Stimulated activated CD8-positive, alpha-beta memory T cell treated with anti-CD3 and anti-CD28 coated beads, Interleukin-7, amount 100 ng/mL, for 24 hours (primary cell): ENCODE measurements around the gene OTOGL.
"Not testable (repeated sequence)": the region's sequence is repeated elsewhere in the genome, so short reads cannot be mapped to it uniquely, and the experiment has no call there.

ENCODE experiments used
- DNase-seq: peaks from one replicate; pipeline ENCODE4 v3.0.0-alpha.2; 2020; ENCODE audit warnings: low read depth

The OTOGL gene

DNA sequence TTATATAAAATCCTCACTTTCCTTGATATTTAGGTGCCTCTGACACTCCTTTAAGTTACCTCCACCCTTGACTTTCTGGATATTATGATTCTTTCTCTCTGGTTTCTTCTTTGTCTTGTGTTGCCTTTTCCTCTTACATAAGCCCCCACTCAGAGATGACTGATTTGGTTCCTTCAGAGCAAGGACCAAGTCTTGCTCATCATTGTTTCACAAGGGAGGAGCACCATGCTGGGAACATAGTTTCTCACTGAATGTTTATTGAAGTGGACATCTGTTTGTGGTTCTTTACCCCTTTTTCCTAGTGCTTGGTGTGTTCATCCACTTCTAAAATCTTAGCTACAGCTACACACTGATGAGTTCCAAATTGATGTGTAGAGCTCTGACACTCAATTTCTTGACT lies 183.4 kb downstream of the OTOGL start:
- DNase-seq: no peak

GRCh38 chr12:80291108-80291754 lies 191.9 kb downstream of the OTOGL start:
- DNase-seq: no peak

DNA sequence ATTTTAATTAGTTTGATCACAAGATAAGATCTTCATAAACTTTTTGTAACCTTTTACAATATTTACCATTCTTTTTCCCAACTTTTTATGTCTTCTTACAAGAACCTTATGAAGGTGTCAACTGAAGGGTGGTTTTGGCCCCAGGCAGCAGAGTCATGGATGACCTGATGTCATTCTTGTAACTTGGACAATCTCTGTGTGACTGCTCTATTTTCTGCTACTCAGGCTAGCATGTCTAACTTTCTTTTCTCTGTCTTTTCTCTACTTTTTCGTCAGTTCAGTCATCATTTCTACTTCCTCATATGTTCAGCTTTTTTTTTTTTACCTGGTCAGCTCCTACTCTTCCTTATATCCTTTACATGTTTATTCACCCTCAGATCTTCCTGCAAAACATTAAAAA lies 194.0 kb downstream of the OTOGL start:
- DNase-seq: no peak

- no peak for DNase-seq
Measured at GRCh38 chr12:80293759-80294158, 194.4 kb downstream of the OTOGL start.

DNA sequence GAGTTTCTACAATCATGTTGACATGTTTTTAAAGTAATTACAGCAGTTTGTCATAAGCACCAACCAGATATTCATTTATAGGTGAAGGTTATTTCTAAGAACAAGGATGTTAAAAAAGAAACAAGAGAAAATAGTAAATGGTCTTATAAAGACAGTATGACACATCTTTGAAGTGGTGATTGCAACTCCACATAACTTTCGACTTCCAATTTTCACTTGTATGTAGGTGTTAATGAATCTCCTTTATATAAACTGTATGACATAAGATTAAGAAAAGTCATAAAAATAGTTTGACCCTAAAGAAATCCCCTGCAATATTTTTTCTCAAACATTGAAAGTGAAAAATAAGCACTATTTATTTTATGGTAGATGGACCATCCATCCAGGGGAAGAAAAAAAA lies 199.9 kb downstream of the OTOGL start:
- DNase-seq: no peak

DNA sequence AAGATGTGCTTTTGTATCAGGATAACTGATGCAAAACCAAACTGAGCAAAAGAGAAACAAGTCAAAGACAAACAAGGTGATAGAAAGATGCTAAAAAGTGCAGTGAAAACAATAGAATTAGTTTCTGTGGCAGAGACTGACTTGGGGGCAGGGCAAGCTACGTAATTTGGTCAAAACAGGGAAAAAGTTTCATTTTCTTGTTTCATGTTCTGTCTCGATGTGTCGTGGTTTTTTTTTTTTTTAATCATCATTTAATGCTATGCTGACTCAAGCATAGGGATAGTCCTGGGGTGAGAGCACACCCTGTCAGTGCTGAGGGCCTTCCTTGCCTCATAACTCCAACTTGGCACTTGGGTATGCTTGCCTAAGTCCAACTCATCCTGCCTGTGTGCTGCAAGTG lies 200.6 kb downstream of the OTOGL start:
- no peak for DNase-seq

DNA sequence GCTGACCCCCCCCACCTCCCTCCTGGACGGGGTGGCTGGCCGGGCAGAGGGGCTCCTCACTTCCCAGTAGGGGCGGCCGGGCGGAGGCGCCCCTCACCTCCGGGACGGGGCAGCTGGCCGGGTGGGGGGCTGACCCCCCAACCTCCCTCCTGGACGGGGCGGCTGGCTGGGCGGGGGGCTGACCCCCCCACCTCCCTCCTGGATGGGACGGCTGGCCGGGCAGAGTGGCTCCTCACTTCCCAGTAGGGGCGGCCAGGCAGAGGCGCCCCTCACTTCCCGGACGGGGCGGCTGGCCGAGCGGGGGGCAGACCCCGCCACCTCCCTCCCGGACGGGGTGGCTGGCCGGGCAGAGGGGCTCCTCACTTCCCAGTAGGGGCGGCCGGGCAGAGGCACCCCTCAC lies 208.1 kb downstream of the OTOGL start:
- DNase-seq: not testable (repeated sequence)

DNA sequence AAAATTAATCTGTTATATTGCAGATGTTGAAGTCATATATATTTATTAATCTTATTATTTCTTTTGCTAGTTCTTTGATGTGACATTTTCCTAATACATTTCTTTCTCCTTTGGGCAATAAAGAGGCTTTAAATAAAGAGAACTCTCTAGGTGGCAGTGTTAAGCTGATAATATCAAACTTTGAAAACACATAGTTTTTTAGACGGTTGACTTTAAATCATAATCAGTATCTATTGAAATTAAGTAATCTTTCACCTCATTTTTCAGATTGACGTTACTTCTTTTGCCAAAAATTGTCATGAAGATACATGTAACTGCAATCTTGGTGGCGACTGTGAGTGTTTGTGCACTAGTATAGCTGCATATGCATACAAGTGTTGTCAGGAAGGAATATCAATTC lies 213.9 kb downstream of the OTOGL start:
- DNase-seq: no peak

DNA sequence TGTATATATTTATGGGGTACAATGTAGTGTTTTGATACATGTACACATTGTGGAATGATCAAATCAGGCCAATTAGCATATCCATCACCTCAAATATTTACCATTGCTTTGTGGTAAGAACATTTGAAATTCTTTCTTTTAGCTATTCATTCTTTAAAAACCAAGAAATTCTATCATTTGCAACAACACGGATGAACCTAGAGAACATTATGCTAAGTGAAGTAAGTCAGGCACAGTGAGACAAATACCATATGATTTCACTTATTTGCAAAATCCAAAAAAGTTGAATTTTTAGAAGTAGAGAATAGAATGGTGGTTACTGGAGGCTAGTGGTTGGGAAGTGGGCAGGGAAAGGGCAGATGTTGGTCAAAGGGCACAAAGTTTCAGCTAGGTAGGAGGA lies 215.4 kb downstream of the OTOGL start:
- no peak for DNase-seq

- DNase-seq: no peak
Measured at GRCh38 chr12:80316222-80316621, 216.9 kb downstream of the OTOGL start.

DNA sequence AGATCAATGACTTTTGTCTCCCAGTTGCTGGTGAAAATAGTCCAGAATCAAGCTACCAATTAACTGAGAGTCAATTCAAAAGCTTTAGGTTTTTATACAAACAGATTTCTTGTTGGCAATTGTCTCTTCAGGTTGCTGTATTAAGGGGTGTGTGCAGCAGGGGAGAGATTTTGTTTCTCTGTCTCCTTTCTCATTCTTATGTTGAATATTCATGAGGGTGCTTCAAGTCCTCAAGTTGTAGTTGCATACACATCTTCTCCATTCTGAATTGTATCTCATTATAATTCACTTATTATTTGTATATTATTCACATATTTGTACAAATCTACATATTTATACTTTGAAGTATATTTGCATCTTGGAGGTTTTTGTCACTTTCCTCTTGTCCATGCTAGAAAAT lies 218.0 kb downstream of the OTOGL start:
- no peak for DNase-seq

DNA sequence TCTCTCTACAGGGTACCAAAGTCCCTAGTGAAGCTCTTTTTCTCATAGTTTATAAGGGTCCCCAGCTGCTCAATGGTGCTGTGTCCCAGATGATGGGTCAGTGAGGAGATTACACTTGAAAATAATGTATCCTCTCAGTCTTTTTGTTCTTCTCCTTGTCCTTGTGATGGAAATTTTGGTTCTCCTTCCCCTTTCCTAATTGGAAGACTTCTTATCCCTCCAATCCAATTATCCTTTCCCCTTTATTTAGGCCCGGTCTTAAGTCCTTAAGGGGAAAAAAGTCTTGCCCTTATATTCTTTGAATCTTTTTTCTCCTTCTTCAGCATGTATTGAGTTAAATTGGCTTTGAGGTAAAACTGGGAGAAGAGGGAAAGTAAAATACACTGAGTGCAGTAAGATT lies 218.6 kb downstream of the OTOGL start:
- DNase-seq: no peak

DNA sequence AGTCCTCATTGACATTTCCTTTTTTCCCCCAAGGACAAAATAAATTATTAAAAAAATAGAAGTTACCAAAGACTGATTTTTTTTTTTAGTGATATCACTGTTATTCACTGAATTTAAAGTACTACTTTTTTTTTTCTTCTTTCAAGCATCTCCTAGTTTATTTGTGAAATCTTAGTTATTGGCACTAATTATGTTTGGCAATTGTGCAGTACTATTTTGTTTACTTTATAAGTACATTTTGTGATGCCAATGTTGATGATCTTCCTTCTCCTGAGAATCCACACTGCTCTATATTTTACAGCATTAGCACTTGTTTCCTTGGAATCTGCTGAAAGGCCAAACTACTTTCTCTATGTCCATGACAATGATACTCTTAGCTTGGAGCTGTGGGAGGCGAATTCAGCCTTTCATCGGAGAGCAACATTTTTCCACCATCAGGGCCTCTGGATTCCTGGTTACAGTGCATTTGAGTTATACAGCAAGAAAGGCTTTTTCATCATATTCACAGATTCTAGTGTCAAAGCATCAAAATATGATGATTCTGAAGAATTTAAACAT lies 220.9 kb downstream of the OTOGL start:
- DNase-seq: no peak

GRCh38 chr12:80321653-80322052 lies 222.3 kb downstream of the OTOGL start:
- DNase-seq: no peak

DNA sequence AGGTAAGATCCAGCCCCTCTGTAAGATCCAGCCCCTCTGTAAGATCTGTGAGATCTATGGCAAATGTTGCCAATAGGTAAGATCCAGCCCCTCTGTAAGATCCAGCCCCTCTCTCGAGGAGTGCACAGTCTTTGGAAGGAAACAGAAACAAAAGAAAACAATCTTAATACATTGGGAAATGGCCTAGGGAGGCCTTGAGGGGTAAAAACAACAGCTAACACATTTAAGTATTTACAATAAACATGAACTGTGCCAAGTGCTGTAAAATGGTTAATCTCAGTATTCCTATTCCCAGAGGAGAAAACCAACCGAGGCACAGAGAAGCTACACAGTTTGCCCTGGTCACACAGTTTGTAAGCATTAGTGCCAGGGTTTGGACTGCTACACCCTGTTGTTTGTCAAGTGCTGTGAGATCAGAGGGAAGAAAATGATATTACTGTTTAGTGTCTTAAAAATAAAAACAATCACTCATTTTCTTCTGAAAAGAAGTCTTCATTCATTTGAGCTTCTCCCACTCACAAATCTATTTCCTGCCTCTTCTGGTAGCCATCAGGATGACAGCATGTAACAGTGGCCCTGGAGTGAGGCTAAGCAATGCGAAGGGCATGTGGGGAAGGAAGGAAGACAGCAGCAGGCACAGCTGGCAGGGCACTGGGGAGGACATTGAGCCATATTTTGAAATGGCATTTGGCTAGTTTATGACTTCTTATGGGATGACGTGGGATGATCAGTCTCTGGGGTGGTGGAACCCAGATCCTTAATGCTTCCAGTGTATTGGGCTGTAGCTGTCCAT lies 226.0 kb downstream of the OTOGL start:
- no peak for DNase-seq

GRCh38 chr12:80332827-80333226 lies 233.5 kb downstream of the OTOGL start:
- no peak for DNase-seq

- DNase-seq: no peak
Measured at GRCh38 chr12:80352474-80352873, 253.1 kb downstream of the OTOGL start.

DNA sequence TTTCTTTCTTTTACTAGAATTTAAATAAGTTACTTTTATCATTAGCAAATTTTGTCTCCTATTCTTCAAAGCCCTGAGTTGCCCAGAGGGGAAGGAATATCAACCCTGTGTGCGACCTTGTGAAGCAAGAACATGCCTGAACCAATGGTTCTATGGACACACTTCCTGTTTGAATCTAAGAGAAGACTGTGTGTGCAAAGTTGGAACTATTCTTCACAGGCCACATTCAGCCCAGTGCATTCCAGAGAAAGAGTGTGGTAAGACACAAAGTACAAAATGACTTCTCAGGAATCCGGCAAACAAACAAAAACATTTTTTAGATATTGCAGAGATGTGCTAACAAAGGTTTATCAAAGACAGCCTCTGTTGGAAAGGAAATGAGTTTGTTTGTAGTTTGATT lies 253.9 kb downstream of the OTOGL start:
- DNase-seq: no peak

DNA sequence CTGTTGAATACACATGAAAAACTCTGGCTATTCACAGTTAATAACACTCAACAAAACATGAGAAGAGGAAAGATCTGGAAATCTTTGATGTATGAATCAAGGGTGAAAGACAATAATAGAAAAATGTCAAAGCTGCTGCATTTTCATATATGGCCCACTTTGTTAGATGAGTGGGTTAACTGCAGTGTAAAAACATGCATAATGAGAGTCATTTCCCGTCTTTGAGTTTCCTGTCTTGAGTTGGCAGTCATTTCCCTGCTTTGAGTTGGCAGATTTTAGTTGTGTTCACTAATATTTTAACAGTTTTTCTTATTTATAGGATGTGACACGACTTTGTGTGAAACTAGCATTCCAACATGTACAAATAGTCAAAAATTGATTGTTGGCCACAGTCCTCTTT lies 256.8 kb downstream of the OTOGL start:
- DNase-seq: no peak

GRCh38 chr12:80359703-80360102 lies 260.4 kb downstream of the OTOGL start:
- no peak for DNase-seq

- no peak for DNase-seq
Measured at GRCh38 chr12:80364056-80364455, 264.7 kb downstream of the OTOGL start.

- no peak for DNase-seq
Measured at GRCh38 chr12:80373666-80374065, 274.3 kb downstream of the OTOGL start.

GRCh38 chr12:80374615-80375014 lies 275.3 kb downstream of the OTOGL start:
- DNase-seq: no peak
